ENCODE results near the gene ROR1.
A peak's percentile ranks its signal among the peaks of the same experiment; 100 is the strongest.

The ROR1 gene

DNA sequence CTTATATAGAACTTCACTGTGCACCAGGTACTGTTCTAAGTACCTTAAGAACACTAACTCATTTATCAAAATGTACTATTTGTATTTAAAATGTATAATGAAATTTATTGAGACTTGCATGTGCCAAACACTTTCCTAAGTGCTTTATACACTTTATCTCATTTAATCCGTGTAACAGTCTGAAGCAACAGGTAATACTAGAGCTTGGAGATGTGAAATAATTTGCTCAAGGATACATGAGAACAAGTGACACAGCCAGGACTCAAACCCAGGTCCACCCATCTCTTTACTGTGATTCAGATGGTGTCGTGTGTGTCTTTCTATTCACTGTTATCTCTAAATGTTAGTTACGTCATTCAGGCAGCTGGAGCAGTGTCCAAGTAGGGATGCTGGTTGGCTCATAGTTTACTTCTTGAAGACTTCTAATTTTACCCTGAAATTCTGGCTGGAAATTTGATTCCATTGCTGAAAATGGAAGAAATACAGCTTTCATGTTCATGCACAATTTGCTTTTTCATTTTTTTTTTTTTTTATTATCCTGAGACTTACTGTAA lies 259.9 kb downstream of the ROR1 start:
- H3K4me3 ChIP-seq (ENCODE audit: low read length), result no peak overlapping the region
- no peak for TF ChIP-seq CTCF (conservative IDR thresholded peaks at IDR 0.05; ENCODE audit: low read depth, low read length)
- no peak for DNase-seq (ENCODE audit: low read depth)

DNA sequence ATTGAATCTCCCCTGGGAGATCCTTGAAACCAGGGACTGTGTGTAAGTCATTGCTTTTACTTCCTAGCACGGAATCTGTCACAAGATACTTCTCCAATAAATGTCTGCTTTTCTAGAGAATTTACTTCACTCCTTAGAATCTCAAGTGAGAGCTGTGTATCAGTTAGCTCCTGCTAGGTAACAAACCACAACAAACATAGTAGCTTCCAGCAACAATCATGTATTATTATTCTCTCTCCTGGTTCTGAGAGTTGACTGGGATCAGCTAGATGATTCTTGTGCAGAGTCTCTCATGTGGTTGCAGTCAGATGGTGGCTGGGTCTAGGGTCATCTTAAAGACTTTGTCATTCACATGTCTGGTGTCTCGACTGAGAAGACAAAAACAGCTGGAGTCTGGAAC lies 262.7 kb downstream of the ROR1 start:
- H3K4me3 ChIP-seq (ENCODE audit: low read length), result no peak overlapping the region
- no peak for TF ChIP-seq CTCF (conservative IDR thresholded peaks at IDR 0.05; ENCODE audit: low read depth, low read length)
- DNase-seq (ENCODE audit: low read depth), result no peak

GRCh38 chr1:64038119-64038518 lies 264.3 kb downstream of the ROR1 start:
- no peak for TF ChIP-seq CTCF (conservative IDR thresholded peaks at IDR 0.05; ENCODE audit: low read depth, low read length)
- no peak for DNase-seq (ENCODE audit: low read depth)
- H3K4me3 ChIP-seq (ENCODE audit: low read length), result no peak overlapping the region

DNA sequence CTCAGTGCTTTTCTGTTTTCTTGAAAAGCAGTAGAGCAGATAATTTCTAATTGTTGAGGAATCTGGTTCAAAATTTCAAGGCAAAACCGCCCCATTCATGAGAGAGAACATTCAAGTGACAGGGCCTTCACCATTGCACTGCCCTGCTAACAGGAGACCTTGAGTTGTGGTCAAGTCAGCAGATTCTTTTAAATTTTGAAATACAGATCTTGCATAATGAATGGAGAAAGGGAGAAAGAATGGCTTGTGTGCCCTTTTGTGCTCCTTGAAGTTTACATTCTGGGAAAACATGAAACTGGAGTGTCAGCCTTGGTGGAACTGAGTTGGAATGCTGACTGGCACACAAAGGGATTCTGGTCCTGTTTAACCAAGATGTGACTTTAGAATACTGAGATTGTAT lies 265.1 kb downstream of the ROR1 start:
- no peak for DNase-seq (ENCODE audit: low read depth)
- no peak for TF ChIP-seq CTCF (conservative IDR thresholded peaks at IDR 0.05; ENCODE audit: low read depth, low read length)
- no peak overlapping the region for H3K4me3 ChIP-seq (ENCODE audit: low read length)

DNA sequence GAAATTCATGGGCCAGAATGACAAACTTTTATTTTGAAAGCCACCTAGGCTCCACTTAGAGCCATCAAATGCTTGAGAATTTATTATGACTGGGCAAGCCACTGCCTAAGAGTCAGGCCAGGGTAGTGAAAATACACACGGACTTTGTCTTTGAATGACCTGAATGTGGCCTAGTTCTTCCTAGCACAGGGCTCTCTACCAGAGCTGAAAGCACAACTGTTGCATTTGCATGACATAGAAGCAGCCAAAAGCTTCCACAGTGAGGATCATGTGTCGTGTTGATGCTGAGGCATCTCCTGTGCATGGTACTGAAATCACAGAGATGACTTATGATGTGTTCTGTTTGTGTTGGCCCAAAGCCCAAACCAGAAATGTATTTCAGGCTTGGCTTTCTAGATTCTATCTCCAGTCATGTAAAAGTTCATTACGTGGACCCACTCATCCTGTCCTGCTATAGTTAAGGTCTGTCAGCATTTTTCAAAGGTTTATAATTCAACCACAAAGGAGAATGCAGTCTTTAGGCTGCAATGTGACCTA lies 265.6 kb downstream of the ROR1 start:
- H3K4me3 ChIP-seq (ENCODE audit: low read length), result no peak overlapping the region
- DNase-seq (ENCODE audit: low read depth), result peak; percentile 100
- TF ChIP-seq CTCF (conservative IDR thresholded peaks at IDR 0.05; ENCODE audit: low read depth, low read length), result no peak

- TF ChIP-seq CTCF (conservative IDR thresholded peaks at IDR 0.05; ENCODE audit: low read depth, low read length), result no peak
- DNase-seq (ENCODE audit: low read depth), result no peak
- no peak overlapping the region for H3K4me3 ChIP-seq (ENCODE audit: low read length)
These were observed 267.7 kb downstream of the ROR1 start for GRCh38 chr1:64041371-64042131.
